Measurements from ENCODE around the gene PDE9A.

The PDE9A gene

DNA sequence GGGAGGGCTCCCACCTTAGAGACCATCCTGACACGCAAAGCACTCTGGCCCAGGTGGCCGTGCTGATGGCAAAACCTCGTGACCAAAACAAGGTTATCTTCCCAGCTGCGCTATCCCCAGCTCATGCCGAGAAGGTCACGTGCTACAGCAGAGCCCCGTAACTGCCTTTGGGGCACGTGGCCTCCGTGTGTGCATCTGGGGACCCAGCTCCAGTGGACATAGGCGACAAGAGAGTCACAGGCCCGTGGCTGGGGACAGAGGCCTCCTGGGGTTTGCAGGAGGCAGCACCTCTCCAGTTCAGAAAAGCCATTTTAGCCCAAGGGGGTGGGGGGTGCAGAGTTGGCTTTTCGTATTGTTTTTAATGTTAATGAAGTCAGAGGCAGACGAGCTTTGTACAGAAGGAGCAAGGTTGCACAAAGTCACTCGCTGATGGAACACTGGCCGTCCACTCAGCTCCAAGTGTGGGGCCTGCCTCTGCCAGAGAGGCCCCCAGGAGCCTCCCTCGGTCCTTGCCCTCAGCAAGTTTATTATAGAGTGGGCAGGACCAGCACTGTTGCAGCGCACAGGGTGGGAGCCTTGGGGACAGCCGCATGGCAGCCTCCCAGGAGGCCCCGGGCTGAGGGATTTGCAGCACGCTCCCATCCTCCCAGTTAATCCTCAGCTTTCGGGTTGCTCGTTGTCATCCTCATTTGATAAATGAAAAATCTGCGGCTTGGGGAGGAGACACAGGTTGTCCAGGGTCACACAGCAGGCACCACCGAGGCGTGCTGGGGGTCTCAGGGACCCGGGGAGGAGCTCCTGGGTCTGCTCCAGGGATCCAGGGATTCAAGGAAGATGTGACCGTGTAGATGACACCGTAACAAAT is 8.0 kb upstream of the PDE9A start:
- H3K9ac ChIP-seq (ENCODE audit: low read depth, low read length) = no peak overlapping the region

DNA sequence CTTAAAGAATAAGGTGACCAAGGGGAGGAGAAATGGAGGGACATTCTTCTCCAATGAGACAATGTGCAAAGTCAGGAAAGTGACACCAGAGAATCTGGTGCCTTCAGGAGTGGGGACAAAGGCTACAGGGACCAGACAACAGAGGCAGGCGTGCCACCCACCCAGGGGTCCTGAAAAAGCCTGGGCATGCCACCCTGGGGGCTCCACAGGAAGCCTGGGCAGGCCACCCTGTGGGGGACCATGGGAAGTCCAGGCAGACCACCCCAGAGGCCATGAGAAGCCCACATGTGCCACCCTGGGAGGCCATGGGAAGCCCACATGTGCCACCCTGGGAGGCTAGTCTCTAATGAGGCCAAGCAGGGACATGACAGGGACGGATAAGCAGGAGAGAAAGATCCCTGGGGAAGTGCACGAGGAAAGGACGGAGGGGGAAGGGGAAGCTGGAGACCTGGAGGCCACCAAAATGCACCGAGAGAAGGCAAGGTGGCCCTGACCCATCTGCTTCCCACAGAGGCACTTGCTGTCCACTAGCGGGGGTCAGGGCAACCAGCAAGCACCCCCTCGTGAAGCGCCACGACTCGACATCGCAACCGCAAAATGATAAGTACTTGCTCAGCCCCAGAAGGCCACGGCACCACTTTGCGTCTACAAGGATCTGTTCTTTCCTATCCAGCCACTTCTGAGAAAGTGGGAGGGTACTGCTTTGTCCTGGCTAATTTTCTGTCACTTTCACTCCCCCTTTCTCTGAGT is 7.2 kb upstream of the PDE9A start:
- H3K4me2 ChIP-seq (ENCODE audit: low read length) = no peak overlapping the region
- no peak overlapping the region for H3K4me3 ChIP-seq (ENCODE audit: low read length)
- no peaks in the 10 kb centered on the region for H3K36me3 ChIP-seq (ENCODE audit: insufficient read depth, low read length)
- H3K27me3 ChIP-seq (ENCODE audit: control insufficient read depth, insufficient read depth, low read length) = peaks cover 56% of the 10 kb centered on the region
- no peaks in the 10 kb centered on the region for H3K9me3 ChIP-seq (replicated peaks; ENCODE audit: low read length)
- H3K9ac ChIP-seq (ENCODE audit: low read depth, low read length) = no peak overlapping the region
- H3K4me1 ChIP-seq (ENCODE audit: control insufficient read depth, insufficient read depth, low read length) = no peaks in the 10 kb centered on the region

More for the DNA sequence above, 8.0 kb upstream of the PDE9A start:
- Histone ChIP-seq H3K4me2 (ENCODE audit: low read length) (no peak overlapping the region), H3K36me3 (ENCODE audit: insufficient read depth, low read length) (no peaks in the 10 kb centered on the region), H3K4me1 (ENCODE audit: control insufficient read depth, insufficient read depth, low read length) (no peaks in the 10 kb centered on the region), H3K4me3 (ENCODE audit: low read length) (no peak overlapping the region), H3K9me3 (replicated peaks; ENCODE audit: low read length) (no peaks in the 10 kb centered on the region), H3K27me3 (ENCODE audit: control insufficient read depth, insufficient read depth, low read length) (peaks cover 55% of the 10 kb centered on the region)

DNA sequence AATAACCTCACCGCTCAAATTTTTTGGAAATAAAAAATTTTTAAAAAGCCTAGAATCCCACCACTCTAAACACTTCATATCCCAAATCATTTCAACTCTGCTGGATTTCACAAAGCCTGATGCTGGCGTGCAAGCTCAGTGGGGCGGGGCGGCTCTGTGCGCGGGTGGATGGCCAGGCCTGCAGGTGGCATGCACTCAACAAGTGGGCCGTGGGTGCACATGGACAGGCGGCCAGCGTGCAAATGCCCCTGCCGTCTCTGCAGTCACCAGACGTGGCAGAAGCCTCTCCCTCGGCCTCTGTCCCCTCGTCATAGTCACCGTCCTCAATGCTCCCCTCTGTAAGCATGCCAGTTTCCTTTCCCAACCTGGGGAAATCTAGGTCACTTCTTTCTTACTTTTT is 6.6 kb upstream of the PDE9A start:
- no peak overlapping the region for H3K4me3 ChIP-seq (ENCODE audit: low read length)
- no peak overlapping the region for H3K4me2 ChIP-seq (ENCODE audit: low read length)
- no peak overlapping the region for H3K9ac ChIP-seq (ENCODE audit: low read depth, low read length)
- H3K36me3 ChIP-seq (ENCODE audit: insufficient read depth, low read length) = no peaks in the 10 kb centered on the region
- H3K9me3 ChIP-seq (replicated peaks; ENCODE audit: low read length) = no peaks in the 10 kb centered on the region
- H3K27me3 ChIP-seq (ENCODE audit: control insufficient read depth, insufficient read depth, low read length) = peaks cover 56% of the 10 kb centered on the region
- no peaks in the 10 kb centered on the region for H3K4me1 ChIP-seq (ENCODE audit: control insufficient read depth, insufficient read depth, low read length)

DNA sequence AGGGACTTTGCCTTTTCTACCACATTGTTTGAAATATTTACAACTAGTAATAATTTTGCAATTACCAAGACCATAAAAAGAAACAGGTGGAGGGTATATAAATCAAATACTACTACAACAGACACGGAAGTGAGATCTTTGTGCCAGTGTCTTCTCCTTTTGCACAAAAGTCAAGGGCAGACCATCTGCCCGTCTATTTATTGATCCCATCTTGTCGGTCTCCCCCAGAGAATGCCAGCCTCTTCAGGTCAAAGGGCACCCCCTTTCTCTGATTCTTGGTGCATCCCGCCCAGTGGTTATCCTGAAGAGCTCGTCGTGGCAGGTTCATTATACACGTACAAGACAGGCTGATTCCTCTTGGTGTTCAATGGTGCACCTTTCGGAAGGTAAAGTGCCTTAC is 4.8 kb upstream of the PDE9A start:
- peaks cover 57% of the 10 kb centered on the region for H3K27me3 ChIP-seq (ENCODE audit: control insufficient read depth, insufficient read depth, low read length)
- no peak overlapping the region for H3K9ac ChIP-seq (ENCODE audit: low read depth, low read length)
- H3K9me3 ChIP-seq (replicated peaks; ENCODE audit: low read length) = no peaks in the 10 kb centered on the region
- H3K4me3 ChIP-seq (ENCODE audit: low read length) = no peak overlapping the region
- H3K4me2 ChIP-seq (ENCODE audit: low read length) = no peak overlapping the region
- no peaks in the 10 kb centered on the region for H3K36me3 ChIP-seq (ENCODE audit: insufficient read depth, low read length)
- H3K4me1 ChIP-seq (ENCODE audit: control insufficient read depth, insufficient read depth, low read length) = peaks cover 7% of the 10 kb centered on the region

DNA sequence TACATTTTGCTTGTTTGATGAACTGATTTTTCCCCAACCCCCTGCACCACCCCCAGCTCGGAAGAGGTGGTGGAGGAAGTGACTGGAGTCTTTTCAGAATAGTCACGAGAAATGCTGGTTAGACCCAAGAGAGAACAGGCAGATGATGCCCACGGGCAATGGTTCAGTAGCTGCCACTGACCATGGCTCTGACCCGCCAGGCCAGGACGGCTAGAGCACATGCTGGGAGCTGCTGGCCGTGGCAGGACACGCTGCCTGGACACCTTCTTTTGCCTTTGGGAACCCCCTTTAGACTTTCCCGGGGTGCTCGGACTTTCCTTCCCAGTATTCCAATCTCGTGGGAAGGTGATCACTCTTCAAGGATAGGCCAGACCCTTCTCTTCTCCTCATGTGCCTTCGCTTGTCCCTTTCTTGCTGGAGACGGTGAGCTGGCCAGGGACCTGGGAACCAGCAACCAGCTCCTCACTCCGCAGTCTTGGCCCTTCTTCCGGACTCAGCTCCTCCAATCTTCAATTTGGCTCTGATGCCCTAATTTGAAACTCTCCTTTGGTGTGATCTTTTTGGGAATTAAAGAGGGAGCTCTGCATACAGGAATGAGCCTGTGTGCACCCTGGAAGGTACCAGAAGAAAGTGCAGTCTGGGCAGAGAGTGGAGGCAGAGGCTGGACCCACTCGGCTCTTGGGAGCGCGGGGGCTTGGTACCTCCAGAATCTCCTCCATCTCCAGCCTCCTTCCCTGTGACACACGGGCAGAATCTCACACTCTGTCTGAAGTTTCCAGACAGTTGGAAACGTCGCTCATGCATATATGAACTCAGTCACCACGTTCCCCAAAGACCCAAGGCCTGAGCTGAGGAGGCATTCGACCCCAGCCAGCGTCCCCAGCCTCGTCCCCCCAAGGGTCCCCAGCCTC is 4.0 kb upstream of the PDE9A start:
- Histone ChIP-seq H3K9me3 (replicated peaks; ENCODE audit: low read length) (no peaks in the 10 kb centered on the region), H3K9ac (ENCODE audit: low read depth, low read length) (no peak overlapping the region), H3K27me3 (ENCODE audit: control insufficient read depth, insufficient read depth, low read length) (peaks cover 61% of the 10 kb centered on the region), H3K36me3 (ENCODE audit: insufficient read depth, low read length) (no peaks in the 10 kb centered on the region), H3K4me1 (ENCODE audit: control insufficient read depth, insufficient read depth, low read length) (peaks cover 9% of the 10 kb centered on the region), H3K4me3 (ENCODE audit: low read length) (no peak overlapping the region), H3K4me2 (ENCODE audit: low read length) (no peak overlapping the region)

DNA sequence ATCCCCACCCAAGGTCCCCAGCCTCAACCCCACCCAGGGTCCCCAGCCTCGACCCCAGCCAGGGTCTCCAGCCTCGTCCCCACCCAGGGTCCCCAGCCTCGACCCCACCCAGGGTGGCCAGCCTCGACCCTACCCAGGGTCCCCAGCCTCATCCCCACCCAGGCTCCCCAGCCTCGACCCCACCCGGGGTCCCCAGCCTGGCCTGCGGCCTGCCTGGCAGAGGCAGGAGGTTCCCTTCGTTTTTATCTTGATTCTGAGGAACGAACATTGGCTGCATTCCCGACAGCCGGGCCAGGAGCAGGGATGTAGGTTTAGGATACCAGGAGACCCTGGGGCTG is 3.4 kb upstream of the PDE9A start:
- no peaks in the 10 kb centered on the region for H3K9me3 ChIP-seq (replicated peaks; ENCODE audit: low read length)
- H3K4me2 ChIP-seq (ENCODE audit: low read length) = no peak overlapping the region
- no peaks in the 10 kb centered on the region for H3K36me3 ChIP-seq (ENCODE audit: insufficient read depth, low read length)
- no peak overlapping the region for H3K9ac ChIP-seq (ENCODE audit: low read depth, low read length)
- no peak overlapping the region for H3K4me3 ChIP-seq (ENCODE audit: low read length)
- peaks cover 13% of the 10 kb centered on the region for H3K4me1 ChIP-seq (ENCODE audit: control insufficient read depth, insufficient read depth, low read length)
- peaks cover 67% of the 10 kb centered on the region for H3K27me3 ChIP-seq (ENCODE audit: control insufficient read depth, insufficient read depth, low read length)

DNA sequence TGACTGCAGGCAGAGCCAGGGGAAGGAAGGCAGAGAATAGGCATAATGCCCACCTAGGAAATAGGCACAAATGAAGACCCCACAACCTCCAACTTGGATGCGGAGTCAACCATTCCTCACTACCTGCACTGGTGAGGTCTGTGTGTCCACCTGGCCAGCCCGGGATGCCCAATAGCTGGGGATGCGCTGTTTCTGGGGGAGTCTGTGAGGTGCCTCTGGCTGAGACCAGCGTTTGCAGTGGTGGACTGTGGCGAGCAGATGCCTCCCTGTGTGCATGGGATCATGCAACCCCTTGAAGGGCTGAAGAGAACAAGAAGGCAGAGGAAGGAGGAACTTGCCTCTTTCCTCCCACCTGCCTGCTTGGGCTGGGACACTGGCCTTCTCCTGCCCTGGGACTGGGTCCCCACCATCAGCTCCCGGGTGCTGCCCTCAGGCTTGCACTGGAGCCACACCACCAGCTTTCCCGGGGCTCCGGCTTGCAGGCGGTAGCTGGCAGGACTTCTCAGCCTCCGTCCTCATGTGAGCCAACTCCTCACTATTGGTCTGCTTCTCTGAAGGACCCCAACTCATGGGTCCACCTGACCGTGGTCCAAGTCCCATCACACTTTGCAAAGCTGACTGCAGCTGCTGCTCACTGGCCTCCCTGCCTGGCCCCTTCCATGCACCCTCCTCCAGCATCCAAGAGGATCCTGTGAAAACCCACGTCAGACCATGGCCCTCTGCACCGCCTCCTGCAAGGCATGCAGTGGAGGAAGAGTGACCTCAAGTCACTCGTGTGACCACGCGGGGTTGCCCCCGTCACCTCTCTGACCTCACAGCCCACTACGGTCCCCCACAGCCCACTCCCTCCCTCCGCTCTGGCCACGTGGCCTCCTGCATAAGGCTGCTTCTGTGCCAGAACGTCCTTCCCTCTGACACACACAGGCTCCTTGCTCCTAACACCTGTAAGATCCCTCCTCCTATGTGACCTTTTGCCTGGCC is 2.7 kb upstream of the PDE9A start:
- H3K4me1 ChIP-seq (ENCODE audit: control insufficient read depth, insufficient read depth, low read length) = peaks cover 13% of the 10 kb centered on the region
- H3K4me3 ChIP-seq (ENCODE audit: low read length) = no peak overlapping the region
- peaks cover 71% of the 10 kb centered on the region for H3K27me3 ChIP-seq (ENCODE audit: control insufficient read depth, insufficient read depth, low read length)
- H3K36me3 ChIP-seq (ENCODE audit: insufficient read depth, low read length) = no peaks in the 10 kb centered on the region
- H3K9me3 ChIP-seq (replicated peaks; ENCODE audit: low read length) = no peaks in the 10 kb centered on the region
- H3K9ac ChIP-seq (ENCODE audit: low read depth, low read length) = no peak overlapping the region
- H3K4me2 ChIP-seq (ENCODE audit: low read length) = no peak overlapping the region

DNA sequence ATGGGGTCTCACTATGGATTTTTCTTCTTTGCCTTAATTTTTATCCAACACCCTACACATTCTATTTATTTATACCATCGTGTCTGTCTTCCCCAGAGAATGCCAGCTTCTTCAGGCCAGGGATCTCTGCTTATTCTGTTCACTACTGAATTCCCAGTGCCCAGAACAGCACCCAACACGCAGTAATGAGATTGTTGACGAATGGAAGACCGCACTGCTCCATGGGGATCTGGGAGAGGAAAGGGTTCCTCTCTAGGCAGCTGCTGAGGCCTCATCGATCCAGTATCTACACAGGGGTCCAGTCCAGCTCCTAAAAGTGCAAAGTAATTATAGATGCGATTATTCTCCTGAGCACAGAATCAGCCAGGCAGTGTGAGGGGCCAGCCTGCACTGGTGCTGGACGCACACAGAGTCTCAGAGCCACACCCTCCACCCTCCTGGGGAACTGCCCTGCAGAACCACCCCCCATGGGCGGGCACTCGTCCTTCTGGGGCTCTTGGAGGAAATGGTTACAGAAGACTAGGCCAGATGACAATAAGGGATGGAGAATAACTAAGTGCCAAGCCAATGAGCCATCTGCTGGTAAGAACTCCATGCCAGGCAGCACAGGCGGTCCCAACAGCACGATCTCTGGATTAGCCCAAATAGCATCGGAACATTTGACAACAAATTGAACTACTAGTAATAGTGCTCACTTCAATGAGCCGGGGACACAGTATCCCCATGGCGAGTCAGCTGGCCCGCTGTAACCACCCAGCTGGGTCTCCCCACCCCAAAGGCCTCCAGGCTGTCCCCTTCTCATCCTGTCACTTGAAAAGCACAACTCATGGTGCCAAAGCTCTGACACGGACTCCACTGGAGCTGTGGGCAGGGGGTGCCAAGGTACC is 1.7 kb upstream of the PDE9A start:
- Histone ChIP-seq H3K4me1 (ENCODE audit: control insufficient read depth, insufficient read depth, low read length) (peaks cover 13% of the 10 kb centered on the region), H3K4me3 (ENCODE audit: low read length) (no peak overlapping the region), H3K9ac (ENCODE audit: low read depth, low read length) (no peak overlapping the region), H3K27me3 (ENCODE audit: control insufficient read depth, insufficient read depth, low read length) (peaks cover 72% of the 10 kb centered on the region), H3K36me3 (ENCODE audit: insufficient read depth, low read length) (no peaks in the 10 kb centered on the region), H3K9me3 (replicated peaks; ENCODE audit: low read length) (no peaks in the 10 kb centered on the region), H3K4me2 (ENCODE audit: low read length) (no peak overlapping the region)

DNA sequence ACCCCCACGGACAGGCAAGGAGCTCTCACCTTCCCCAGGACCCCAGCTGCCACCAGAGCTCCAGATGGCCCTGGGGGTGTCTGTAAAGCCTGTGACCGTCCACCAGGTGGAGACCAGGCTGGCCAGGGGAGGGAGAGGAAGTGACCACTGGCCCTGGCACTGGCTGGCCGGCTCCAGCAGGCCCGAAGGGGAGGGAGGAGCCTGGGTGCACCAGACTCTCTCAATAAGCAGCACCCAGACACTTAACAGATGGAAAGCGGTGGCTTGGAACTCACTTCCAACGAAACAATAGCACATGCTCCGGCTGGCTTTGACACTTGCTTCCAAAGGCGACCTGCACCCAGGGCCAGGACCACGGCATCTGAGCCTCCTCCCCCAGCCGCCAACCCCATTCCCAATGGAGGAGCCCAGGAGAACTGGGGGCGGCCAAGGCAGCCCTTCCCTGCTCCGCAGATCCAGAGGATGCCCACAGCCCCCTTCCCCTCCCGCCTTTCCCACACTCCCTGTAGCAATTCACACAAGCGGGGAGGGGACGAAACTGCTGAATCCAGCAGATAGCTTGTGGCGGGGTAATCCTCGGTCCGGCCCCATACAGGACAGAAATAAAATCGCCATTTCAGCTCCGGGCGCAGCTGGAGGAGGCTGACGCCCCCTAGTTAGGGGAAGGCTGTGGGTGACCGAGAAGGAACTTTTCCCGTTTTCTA is 742 bp upstream of the PDE9A start:
- peak overlapping the region; percentile 71 for H3K4me2 ChIP-seq (ENCODE audit: low read length)
- peaks cover 13% of the 10 kb centered on the region for H3K4me1 ChIP-seq (ENCODE audit: control insufficient read depth, insufficient read depth, low read length)
- H3K36me3 ChIP-seq (ENCODE audit: insufficient read depth, low read length) = no peaks in the 10 kb centered on the region
- H3K27me3 ChIP-seq (ENCODE audit: control insufficient read depth, insufficient read depth, low read length) = peaks cover 82% of the 10 kb centered on the region
- no peaks in the 10 kb centered on the region for H3K9me3 ChIP-seq (replicated peaks; ENCODE audit: low read length)
- H3K9ac ChIP-seq (ENCODE audit: low read depth, low read length) = peak overlapping the region; percentile 22
- peak overlapping the region; percentile 61 for H3K4me3 ChIP-seq (ENCODE audit: low read length)
